Subcutaneous adipose tissue (tissue), 4 donors: ENCODE data around the gene OR4K2. TPM values are rescaled to one million over a fixed set of nuclear protein-coding genes. Genes with fewer than 3 reads are reported as not detected.

ENCODE experiments used
- CTCF ChIP-seq: fragments of 450-650 bp; IDR thresholded peaks from one replicate; pipeline ENCODE4 v1.5.1; 2016; ENCODE audit warnings: low read depth, mild to moderate bottlenecking, control low read depth, antibody characterized with exemption, moderate library complexity
- total RNA-seq, 4 donors: library from RNA; depleted of rRNA; stranded (reverse); fragments of >200 nt; gene quantifications; one replicate each; pipeline ENCODE4 v1.1.0, GENCODE V29; 2016

OR4K2 gene
- total RNA-seq: not detected

GRCh38 chr14:19874842-19875241, at the start of gene OR4K2:
Gene OR4K2, plus strand, starts transcription at chr14:19875142. Its CDS starts 1,126 bp downstream, at chr14:19876268.
- no peak for TF ChIP-seq CTCF

- TF ChIP-seq CTCF: no peak
Observed at GRCh38 chr14:19828314-19828713, 46.6 kb upstream of the OR4K2 start.

GRCh38 chr14:19838433-19838832, 36.5 kb upstream of the OR4K2 start:
- no peak for TF ChIP-seq CTCF

GRCh38 chr14:19851365-19851764, 23.6 kb upstream of the OR4K2 start:
- TF ChIP-seq CTCF: no peak

GRCh38 chr14:19873178-19873577, 1.8 kb upstream of the OR4K2 start:
- TF ChIP-seq CTCF: no peak

GRCh38 chr14:19878029-19878642, 3.2 kb downstream of the OR4K2 start:
- TF ChIP-seq CTCF: no peak

- no peak for TF ChIP-seq CTCF
Observed at GRCh38 chr14:19895282-19895681, 20.3 kb downstream of the OR4K2 start.
